ENCODE measurements around the gene ASB18. TPM values are rescaled to one million over a fixed set of nuclear protein-coding genes. Genes with fewer than 3 reads are reported as not detected.

Gene ASB18
- total RNA-seq, 1 experiment from 2014 or later: not detected

- Histone ChIP-seq H3K27me3 (ENCODE audit: control insufficient read depth, insufficient read depth, low read length) (no peaks in the 10 kb centered on the region), H3K27ac (ENCODE audit: low read length) (no peak overlapping the region), H3K36me3 (ENCODE audit: control insufficient read depth, insufficient read depth, low read length) (no peaks in the 10 kb centered on the region), H3K4me3 (ENCODE audit: low read depth in 2 of 2, low read length in 2 of 2) (no peak overlapping the region), H3K9me3 (ENCODE audit: control insufficient read depth, insufficient read depth, low read depth, low read length) (no peaks in the 10 kb centered on the region), H3K4me1 (ENCODE audit: control insufficient read depth, insufficient read depth, low read length) (no peaks in the 10 kb centered on the region)
- in situ Hi-C loops (cut with HindIII; ENCODE audit: low pct_unique_long_range_greater_than_20kb, low sequenced_read_pairs) (no loop called here), intact Hi-C loops (cut with micrococcal nuclease; ENCODE audit: unreplicated experiment) (no loop called here)
- ATAC-seq (no peak), DNase-seq (ENCODE audit: low read depth, low spot score) (no peak)
- BruUV-seq (replicated peaks): no TSS peak
- POLR2A ChIA-PET: no interaction called here
- CTCF ChIA-PET: no interaction called here
- TF ChIP-seq, protein P1, sequence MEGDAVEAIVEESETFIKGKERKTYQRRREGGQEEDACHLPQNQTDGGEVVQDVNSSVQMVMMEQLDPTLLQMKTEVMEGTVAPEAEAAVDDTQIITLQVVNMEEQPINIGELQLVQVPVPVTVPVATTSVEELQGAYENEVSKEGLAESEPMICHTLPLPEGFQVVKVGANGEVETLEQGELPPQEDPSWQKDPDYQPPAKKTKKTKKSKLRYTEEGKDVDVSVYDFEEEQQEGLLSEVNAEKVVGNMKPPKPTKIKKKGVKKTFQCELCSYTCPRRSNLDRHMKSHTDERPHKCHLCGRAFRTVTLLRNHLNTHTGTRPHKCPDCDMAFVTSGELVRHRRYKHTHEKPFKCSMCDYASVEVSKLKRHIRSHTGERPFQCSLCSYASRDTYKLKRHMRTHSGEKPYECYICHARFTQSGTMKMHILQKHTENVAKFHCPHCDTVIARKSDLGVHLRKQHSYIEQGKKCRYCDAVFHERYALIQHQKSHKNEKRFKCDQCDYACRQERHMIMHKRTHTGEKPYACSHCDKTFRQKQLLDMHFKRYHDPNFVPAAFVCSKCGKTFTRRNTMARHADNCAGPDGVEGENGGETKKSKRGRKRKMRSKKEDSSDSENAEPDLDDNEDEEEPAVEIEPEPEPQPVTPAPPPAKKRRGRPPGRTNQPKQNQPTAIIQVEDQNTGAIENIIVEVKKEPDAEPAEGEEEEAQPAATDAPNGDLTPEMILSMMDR (IDR thresholded peaks at IDR 0.05): no peak
- TF ChIP-seq TCF7L2 (IDR thresholded peaks at IDR 0.05; ENCODE audit: low read depth, low read length) (no peak), POLR2AphosphoS5 (IDR thresholded peaks at IDR 0.05; ENCODE audit: low read depth, low read length) (no peak), SIN3A (IDR thresholded peaks at IDR 0.05; ENCODE audit: borderline replicate concordance, insufficient read depth, low read depth, low read length) (no peak)
- TF ChIP-seq, protein P2, sequence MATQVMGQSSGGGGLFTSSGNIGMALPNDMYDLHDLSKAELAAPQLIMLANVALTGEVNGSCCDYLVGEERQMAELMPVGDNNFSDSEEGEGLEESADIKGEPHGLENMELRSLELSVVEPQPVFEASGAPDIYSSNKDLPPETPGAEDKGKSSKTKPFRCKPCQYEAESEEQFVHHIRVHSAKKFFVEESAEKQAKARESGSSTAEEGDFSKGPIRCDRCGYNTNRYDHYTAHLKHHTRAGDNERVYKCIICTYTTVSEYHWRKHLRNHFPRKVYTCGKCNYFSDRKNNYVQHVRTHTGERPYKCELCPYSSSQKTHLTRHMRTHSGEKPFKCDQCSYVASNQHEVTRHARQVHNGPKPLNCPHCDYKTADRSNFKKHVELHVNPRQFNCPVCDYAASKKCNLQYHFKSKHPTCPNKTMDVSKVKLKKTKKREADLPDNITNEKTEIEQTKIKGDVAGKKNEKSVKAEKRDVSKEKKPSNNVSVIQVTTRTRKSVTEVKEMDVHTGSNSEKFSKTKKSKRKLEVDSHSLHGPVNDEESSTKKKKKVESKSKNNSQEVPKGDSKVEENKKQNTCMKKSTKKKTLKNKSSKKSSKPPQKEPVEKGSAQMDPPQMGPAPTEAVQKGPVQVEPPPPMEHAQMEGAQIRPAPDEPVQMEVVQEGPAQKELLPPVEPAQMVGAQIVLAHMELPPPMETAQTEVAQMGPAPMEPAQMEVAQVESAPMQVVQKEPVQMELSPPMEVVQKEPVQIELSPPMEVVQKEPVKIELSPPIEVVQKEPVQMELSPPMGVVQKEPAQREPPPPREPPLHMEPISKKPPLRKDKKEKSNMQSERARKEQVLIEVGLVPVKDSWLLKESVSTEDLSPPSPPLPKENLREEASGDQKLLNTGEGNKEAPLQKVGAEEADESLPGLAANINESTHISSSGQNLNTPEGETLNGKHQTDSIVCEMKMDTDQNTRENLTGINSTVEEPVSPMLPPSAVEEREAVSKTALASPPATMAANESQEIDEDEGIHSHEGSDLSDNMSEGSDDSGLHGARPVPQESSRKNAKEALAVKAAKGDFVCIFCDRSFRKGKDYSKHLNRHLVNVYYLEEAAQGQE (IDR thresholded peaks at IDR 0.05; ENCODE audit: insufficient read depth in 1 of 2, low read depth in 2 of 2, low read length in 1 of 2): no peak
Measured at GRCh38 chr2:236190674-236191073, 73.5 kb downstream of the ASB18 start.

DNA sequence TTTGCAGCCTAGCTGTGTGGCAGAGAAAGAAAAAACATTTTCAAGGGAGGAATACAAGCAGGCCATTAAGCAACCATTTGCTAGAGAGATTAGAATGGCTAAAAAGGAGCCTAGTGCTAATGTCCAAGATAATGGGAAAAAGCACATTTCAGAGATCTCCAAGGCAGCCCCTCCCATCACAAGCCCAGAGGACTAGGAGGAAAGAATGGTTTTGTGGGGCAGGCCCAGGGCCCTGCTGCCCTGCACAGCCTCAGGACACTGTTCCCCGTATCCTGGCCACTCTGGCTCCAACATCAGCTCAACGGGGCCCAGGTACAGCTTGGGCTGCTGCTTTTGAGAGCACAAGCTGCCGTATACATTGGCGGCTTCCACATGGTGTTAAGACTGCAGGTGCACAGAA, 79.5 kb downstream of the ASB18 start:
- ATAC-seq (no peak), DNase-seq (ENCODE audit: low read depth, low spot score) (no peak)
- no TSS peak for BruUV-seq (replicated peaks)
- Histone ChIP-seq H3K27me3 (ENCODE audit: control insufficient read depth, insufficient read depth, low read length) (no peaks in the 10 kb centered on the region), H3K4me3 (ENCODE audit: low read depth in 2 of 2, low read length in 2 of 2) (no peak overlapping the region), H3K9me3 (ENCODE audit: control insufficient read depth, insufficient read depth, low read depth, low read length) (no peaks in the 10 kb centered on the region), H3K27ac (ENCODE audit: low read length) (no peak overlapping the region), H3K4me1 (ENCODE audit: control insufficient read depth, insufficient read depth, low read length) (peaks cover 8% of the 10 kb centered on the region), H3K36me3 (ENCODE audit: control insufficient read depth, insufficient read depth, low read length) (no peaks in the 10 kb centered on the region)
- in situ Hi-C loops (cut with HindIII; ENCODE audit: low pct_unique_long_range_greater_than_20kb, low sequenced_read_pairs) (no loop called here), intact Hi-C loops (cut with micrococcal nuclease; ENCODE audit: unreplicated experiment) (no loop called here)
- ChIA-PET CTCF (no interaction called here), POLR2A (no interaction called here)
- TF ChIP-seq, protein P1 (IDR thresholded peaks at IDR 0.05): no peak
- TF ChIP-seq, protein P2 (IDR thresholded peaks at IDR 0.05; ENCODE audit: insufficient read depth in 1 of 2, low read depth in 2 of 2, low read length in 1 of 2): no peak
- no peak for TF ChIP-seq TCF7L2 (IDR thresholded peaks at IDR 0.05; ENCODE audit: low read depth, low read length)
- TF ChIP-seq POLR2AphosphoS5 (IDR thresholded peaks at IDR 0.05; ENCODE audit: low read depth, low read length): no peak
- TF ChIP-seq SIN3A (IDR thresholded peaks at IDR 0.05; ENCODE audit: borderline replicate concordance, insufficient read depth, low read depth, low read length): no peak

Data from Panc1 (cell line).